ENCODE measurements around the gene SEMA4G.

- no peak for TF ChIP-seq REST (IDR thresholded peaks at IDR 0.05; ENCODE audit: borderline replicate concordance in 1 of 2, low read depth in 1 of 2, low read length in 2 of 2)
- no peak for TF ChIP-seq AGO2 (optimal IDR thresholded peaks at IDR 0.05; ENCODE audit: low read depth, low read length)
- TF ChIP-seq SMC3 (IDR thresholded peaks at IDR 0.05; ENCODE audit: low read length): no peak
- no peak for TF ChIP-seq BCLAF1 (IDR thresholded peaks at IDR 0.05)
- TF ChIP-seq, protein P1, sequence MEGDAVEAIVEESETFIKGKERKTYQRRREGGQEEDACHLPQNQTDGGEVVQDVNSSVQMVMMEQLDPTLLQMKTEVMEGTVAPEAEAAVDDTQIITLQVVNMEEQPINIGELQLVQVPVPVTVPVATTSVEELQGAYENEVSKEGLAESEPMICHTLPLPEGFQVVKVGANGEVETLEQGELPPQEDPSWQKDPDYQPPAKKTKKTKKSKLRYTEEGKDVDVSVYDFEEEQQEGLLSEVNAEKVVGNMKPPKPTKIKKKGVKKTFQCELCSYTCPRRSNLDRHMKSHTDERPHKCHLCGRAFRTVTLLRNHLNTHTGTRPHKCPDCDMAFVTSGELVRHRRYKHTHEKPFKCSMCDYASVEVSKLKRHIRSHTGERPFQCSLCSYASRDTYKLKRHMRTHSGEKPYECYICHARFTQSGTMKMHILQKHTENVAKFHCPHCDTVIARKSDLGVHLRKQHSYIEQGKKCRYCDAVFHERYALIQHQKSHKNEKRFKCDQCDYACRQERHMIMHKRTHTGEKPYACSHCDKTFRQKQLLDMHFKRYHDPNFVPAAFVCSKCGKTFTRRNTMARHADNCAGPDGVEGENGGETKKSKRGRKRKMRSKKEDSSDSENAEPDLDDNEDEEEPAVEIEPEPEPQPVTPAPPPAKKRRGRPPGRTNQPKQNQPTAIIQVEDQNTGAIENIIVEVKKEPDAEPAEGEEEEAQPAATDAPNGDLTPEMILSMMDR (CRISPR knock-in tag; IDR thresholded peaks at IDR 0.05): no peak
- TF ChIP-seq KAT7 (CRISPR knock-in tag; IDR thresholded peaks at IDR 0.05; ENCODE audit: borderline replicate concordance): no peak
Measured at GRCh38 chr10:100988166-100988565, 18.9 kb downstream of the SEMA4G start.
